HG03108 (cell line): ENCODE measurements around the gene PWP1.
"Not testable (repeated sequence)": the region's sequence is repeated elsewhere in the genome, so short reads cannot be mapped to it uniquely, and the experiment has no call there.

Experiments
- ATAC-seq: cut with Tn5 transposase; IDR thresholded peaks from one replicate; pipeline ENCODE4 v1.9.1; 2021; ENCODE audit warnings: moderate library complexity; ENCODE audit not compliant: unreplicated experiment

Gene PWP1

GRCh38 chr12:107667464-107667863, 18.1 kb upstream of the PWP1 start:
- no peak for ATAC-seq

GRCh38 chr12:107668320-107669098, 17.1 kb upstream of the PWP1 start:
- ATAC-seq: no peak

DNA sequence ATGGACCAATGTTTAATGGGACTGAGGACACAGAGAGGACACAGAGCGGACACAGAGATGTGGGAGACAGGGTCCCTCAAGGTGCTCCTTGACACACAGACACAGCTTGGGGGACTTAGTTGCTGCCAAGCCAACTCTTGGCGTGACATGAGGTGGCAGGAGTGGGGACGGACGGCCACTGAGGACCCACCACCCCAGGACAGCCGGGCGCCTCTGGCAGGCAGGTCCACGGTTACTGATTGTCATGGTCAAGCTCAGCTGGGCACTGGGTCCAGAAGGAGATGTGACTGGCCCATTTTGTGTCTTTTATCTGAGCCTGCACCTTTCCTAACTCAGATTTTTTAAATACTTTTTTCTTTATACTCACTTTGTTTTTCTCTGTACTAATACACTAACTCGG, 15.7 kb upstream of the PWP1 start:
- ATAC-seq: no peak

GRCh38 chr12:107670999-107671643, 14.5 kb upstream of the PWP1 start:
- ATAC-seq: no peak

DNA sequence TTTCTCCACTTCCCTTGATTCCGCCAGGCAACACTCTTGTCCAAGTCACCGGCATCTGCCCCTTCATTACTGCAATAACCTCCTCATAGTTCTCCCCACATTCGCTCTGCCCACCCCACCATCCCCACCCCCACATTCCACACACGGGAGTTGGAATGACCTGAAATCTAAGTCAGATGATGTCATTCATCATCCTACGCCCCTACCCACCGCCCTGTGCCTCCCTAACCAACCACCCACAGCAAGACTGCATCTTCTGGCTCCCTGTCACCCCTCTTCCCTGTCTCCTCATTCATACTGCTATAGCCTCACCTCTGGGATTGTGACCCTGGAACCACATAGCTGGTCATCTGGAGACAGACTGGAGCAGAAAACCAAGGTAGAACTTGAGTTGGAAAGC, 7.9 kb upstream of the PWP1 start:
- no peak for ATAC-seq

GRCh38 chr12:107679336-107679735, 6.3 kb upstream of the PWP1 start:
- no peak for ATAC-seq

DNA sequence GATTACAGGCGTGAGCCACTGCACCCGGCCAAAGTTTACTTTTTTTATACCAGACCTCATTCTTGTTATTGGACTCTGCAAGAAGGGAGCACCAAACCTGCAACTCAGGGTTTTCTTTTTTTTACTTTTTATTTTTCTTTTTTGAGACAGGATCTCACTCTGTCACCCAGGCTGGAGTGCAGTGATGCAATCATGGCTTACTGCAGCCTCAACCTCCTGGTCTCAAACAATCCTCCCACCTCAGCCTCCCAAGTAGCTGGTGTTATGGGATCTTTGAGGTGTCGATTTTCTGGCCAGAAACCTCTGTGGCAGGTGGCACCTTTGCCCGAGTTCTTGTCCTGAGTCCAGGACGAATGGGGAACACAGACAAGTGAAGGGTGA, 4.2 kb upstream of the PWP1 start:
- ATAC-seq: no peak

DNA sequence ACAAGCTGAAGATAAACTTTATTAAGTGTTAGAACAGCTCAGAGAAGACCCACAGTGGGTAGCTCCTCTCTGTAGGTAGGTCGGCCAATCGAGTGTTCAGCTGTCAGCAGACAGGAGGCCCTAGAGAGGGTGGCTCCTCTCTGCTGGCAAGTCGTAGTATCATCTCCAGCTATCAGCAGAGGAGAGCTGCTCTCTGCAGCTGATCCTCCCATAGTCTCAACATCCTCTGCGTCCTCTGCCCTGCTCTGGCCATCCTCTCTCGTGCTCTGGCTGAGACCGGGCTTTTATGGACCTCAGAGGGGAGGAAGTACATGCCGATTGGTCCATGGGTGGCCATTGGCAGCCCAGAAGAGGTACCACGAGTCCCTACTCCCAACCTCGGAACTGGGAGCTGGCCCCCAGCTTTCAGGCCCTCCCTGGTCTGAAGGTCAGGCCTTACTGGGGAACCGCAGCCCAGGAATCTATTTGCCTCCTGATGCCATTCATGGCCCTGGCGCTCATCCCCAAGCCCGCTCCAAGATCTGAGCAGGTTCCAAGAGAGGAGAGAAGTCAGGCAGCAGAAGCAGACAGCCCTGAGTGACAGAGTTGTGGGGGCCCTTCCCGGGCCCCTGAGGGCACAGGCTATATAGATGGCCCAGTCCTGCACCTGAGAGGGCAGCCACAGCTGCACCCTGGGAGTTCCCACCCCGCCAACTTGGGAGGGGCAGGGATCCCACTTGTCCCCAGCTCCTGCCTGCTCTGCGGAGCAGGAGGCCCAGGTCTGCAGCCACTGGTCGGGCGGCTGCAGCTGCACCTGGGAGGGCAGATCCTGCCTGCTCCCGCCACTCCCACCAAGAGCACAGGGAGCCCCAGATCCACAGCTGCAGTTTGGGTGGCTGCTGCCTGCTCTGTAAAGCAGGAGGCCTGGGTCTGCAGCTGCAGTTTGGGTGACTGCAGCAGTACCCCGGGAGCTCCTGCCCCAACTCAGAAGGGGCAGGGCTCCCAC, 3.5 kb upstream of the PWP1 start:
- ATAC-seq: no peak

DNA sequence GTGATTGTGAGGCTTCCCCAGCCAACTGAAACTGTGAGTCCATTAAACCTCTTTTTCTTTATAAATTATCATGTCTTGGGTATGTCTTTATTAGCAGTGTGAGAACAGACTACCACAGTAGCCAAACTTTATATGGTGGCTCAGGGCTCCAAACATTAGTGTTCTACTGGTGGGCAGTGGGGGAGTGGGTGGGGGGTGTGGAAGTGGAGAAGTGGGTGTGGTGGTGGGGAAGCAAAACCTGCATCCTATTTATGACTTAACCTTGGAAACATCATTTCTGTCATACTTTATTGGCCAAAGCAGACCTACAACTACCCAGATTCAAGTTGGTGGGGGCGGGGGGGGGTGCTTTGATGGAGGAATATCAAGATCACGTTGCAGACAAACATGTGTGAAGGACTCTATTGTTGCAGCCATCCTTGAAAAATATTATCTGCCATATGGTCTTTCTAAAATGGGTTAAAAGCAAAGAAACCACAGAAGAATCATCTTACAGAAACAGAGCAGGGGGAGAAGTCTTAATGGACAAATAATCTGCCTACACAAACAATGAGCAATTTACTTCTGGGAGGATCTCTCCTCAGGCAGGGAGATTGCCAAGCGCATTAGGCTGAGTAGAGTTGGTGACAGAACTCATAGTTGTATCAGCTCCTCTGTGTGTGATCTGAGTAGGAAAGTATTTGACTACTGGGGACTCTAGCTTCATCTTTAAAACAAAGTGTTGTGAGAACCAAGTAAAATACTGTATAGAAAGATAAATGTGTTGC, 1.4 kb upstream of the PWP1 start:
- no peak for ATAC-seq

- ATAC-seq: no peak
Measured at GRCh38 chr12:107684990-107685359, 624 bp upstream of the PWP1 start.

DNA sequence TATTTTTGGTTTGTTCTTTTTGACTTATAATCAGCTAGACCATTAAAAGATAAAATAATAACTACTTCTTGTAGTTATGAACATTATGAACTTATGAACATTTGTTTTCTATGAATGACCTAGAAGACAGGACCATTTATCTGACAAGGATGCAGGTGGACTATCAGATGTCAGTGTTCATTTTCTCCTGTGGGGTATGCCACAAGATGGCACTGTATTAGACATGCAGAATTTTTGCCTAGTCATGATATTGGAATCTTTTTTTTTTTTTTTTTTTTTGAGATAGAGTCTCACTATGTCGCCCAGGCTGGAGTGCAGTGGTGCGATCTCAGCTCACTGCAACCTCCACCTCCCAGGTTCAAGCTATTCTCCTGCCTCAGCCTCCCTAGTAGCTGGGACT, 10.2 kb downstream of the PWP1 start:
- not testable (repeated sequence) for ATAC-seq

DNA sequence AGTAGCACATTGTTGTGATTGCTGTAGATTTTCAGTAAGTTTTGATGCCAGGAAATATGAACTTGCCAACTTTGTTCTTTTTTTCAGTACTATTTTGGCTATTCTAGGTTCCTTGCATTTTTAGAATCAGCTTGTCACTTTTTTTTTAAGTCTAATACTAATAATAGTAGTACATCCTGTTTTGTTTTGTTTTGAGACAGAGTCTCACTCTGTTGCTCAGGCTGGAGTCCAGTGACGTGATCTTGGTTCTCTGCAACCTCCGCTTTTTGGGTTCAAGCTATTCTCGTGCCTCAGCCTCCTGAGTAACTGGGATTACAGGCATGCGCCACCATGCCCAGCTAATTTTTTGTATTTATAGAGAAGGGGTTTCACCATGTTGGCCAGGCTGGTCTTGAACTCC, 16.5 kb downstream of the PWP1 start:
- no peak for ATAC-seq

DNA sequence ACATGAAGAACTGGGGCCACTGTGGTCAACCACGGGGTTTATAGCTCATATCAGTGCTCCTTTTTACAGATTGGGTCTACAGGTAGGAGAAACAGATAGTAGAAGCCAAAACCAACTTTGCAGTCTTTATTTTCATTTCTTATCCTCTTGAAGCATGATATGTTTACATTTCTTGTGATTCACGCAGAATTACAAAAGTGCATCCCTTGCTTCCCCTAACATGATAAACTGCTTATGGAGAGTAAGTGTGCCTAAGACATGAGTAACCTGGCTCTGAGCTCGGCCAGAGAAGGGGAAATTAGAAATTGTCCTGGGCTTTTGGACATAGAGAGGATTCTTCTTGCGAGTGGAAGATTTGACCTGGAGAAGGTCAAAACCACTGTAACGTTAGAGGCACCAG, 18.4 kb downstream of the PWP1 start:
- no peak for ATAC-seq

- not testable (repeated sequence) for ATAC-seq
Measured at GRCh38 chr12:107705522-107705921, 19.9 kb downstream of the PWP1 start.

DNA sequence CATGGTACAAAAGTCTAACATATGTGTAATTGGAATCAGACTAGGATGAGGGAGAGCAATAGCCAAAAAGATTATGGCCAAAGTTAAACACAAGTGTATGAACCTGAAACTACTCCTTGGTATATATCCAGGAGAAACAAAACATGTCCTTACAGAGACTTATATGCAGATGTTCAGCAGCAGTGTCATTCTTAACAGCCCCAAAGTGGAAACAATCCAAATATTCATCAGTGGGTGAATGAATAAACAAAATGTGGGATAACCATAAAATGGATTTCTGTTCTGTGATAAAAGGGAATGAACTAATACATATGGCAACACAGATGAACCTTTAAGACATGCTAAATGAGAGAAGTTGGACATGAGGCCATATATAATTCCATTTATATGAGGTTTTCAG, 30.2 kb downstream of the PWP1 start:
- no peak for ATAC-seq

DNA sequence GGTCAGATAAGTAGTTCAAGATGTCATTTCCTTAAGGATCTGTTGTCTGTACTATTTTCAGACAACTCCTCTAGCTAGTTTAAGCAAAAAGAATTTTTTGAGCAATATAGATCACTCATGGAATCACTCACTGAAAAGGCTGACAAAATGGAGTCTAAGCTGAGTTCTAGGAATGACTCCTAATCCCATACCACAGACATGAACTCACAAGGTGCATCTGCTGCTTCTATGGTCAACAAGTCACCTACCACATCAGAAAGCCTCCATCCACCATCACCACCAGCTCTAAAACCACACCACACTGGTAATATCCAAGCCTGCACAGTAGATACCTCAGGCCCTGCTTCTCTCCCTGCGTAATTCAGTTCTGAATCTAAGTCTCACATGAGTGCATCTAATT, 33.0 kb downstream of the PWP1 start:
- no peak for ATAC-seq

DNA sequence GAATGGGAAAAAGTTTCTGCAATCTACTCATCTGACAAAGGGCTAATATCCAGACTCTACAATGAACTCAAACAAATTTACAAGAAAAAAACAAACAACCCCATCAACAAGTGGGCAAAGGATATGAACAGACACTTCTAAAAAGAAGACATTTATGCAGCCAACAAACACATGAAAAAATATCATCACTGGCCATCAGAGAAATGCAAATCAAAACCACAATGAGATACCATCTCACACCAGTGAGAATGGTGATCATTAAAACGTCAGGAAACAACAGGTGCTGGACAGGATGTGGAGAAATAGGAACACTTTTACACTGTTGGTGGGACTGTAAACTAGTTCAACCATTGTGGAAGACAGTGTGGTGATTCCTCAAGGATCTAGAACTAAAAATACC, 41.7 kb downstream of the PWP1 start:
- not testable (repeated sequence) for ATAC-seq

DNA sequence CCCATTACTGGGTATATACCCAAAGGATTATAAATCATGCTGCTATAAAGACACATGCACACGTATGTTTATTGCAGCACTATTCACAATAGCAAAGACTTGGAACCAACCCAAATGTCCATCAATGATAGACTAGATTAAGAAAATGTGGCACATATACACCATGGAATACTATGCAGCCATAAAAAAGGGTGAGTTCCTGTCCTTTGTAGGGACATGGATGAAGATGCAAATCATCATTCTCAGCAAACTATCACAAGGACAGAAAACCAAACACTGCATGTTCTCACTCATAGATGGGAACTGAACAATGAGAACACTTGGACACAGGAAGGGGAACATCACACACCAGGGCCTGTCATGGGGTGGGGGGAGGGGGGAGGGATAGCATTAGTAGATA, 42.1 kb downstream of the PWP1 start:
- ATAC-seq: not testable (repeated sequence)

DNA sequence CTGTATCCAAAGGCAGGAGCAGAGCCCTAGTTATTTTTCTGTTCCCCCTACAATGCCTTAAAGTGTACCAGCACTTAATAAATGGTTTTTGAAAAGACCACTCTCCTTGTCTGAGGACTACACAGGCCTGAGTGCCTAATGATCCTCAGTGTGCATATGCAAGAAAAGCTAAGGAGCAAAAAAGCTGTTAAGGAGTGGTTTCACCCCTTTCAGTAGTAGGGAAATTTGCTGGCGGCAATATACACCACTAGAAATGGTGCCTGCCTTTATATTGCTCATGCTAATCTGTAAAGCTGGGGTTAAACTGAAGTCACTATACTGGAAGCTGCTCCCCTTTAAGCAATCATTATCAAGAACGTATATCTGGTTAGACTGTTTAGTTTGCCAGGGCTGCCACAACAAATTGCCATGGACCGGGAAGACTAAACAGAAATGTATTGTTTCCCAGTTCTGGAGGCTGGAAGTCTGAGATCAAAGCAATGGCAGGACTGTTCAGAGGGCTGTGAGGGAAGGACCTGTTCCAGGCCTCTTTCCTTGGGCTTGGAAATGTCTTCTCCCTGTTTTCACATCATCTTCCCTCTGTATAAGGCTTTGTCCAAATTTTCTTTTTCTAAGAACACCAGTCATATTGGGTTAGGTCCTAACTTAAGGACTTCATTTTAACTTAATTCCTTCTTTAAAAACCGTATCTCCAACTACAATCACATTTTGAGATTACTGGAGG, 45.2 kb downstream of the PWP1 start:
- ATAC-seq: no peak

DNA sequence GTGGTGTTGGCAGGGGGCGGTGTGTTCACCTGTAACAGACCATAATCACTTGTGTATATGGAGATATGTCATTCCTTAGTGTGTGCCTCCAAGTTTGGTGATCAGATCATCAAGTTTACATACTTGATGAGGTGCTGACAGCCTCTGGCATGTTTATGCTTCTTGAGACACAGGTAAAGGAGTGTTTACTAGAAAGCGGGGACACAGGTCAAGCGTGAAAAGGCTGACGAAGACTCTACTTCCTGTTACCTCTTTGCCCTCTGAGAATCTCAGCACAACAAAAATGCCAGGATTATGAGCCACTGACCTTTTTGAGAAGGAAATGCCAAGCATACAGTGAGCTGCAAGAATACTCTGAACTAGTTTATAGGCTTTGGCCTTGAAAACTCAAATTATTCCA, 45.8 kb downstream of the PWP1 start:
- ATAC-seq: no peak
